LNCAP (cell line): ENCODE data around the gene UBAC2.

Experiments used
- TF ChIP-seq, protein P1 (sequence below): fragments of 450-650 bp; IDR thresholded peaks from 2 replicates; pipeline ENCODE4 v1.5.1; 2017; ENCODE audit warnings: mild to moderate bottlenecking

UBAC2 gene

GRCh38 chr13:99346335-99347042 is 145.8 kb downstream of the UBAC2 start:
- TF ChIP-seq, protein P1, sequence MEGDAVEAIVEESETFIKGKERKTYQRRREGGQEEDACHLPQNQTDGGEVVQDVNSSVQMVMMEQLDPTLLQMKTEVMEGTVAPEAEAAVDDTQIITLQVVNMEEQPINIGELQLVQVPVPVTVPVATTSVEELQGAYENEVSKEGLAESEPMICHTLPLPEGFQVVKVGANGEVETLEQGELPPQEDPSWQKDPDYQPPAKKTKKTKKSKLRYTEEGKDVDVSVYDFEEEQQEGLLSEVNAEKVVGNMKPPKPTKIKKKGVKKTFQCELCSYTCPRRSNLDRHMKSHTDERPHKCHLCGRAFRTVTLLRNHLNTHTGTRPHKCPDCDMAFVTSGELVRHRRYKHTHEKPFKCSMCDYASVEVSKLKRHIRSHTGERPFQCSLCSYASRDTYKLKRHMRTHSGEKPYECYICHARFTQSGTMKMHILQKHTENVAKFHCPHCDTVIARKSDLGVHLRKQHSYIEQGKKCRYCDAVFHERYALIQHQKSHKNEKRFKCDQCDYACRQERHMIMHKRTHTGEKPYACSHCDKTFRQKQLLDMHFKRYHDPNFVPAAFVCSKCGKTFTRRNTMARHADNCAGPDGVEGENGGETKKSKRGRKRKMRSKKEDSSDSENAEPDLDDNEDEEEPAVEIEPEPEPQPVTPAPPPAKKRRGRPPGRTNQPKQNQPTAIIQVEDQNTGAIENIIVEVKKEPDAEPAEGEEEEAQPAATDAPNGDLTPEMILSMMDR, result no peak

DNA sequence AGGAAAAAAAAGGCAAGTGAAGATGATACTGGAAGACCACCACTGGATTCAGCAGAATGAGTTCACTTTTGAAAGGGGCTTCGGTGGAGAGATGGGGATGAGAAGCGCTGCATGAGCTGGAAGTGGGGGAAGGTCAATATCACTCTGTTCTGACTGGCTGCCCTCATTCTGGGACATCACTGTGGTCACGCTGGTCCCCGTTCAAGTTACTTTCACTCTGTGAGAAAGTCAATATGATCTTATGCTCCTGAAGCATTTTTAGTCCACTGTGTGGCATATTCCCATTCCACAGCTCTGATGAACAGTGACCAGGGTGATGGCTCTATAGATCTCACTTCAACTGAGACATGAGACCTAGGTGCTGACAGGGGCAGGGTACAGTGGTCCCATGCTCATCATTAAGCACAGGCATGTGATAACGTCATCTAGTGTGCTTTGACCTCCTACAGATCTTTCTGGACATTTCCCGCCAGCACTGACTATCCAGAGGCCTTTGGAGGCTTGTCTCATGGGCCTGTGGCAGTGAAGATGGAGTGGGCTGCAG is 146.8 kb downstream of the UBAC2 start:
- TF ChIP-seq, protein P1, result no peak

DNA sequence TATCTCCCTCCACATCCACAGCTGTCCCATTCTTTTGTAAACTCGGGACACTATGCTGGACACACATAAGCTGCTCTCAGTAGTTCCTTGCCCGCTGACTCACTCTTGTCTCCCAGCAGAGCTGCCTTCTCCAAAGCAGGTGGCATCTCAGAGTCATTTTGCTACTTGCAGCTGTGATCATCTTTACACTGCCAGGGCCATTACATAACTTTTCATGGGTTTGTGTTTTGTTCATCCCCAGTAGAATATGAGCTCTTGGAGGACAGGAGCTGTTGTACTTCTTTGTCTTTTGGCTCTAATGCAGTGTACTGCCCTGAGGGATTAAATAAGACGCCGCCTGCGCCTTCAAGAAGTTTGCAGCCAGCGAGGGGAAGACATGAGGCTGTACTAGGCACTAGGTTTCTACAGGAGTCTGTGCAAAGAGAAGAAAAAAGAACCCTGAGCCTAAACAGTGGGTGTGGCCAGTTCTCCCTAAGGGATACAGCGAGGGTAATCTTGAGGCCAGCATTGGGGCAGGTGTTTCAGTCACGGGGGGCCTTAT is 147.3 kb downstream of the UBAC2 start:
- TF ChIP-seq, protein P1, result no peak

DNA sequence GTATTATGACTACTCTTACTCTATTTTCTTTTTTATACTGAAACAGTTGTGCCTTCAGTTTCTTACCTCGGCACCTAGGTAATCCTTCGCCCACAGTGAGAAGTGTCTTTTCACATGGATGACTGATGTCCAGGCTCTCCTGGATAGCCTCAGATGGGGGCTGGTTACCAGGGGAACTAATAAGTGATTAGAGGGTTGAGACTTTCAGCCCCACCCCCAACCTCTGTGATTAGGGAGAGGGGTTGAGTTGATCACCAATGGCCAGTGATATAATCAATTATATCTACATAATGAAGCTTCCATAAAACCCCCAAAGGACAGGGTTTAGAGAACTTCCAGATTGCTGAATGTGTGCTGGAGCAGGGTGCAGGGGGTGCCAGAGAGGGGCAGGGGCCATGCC is 149.5 kb downstream of the UBAC2 start:
- TF ChIP-seq, protein P1, result no peak

- TF ChIP-seq, protein P1, result no peak
Observed at GRCh38 chr13:99351772-99352171, 151.1 kb downstream of the UBAC2 start.

DNA sequence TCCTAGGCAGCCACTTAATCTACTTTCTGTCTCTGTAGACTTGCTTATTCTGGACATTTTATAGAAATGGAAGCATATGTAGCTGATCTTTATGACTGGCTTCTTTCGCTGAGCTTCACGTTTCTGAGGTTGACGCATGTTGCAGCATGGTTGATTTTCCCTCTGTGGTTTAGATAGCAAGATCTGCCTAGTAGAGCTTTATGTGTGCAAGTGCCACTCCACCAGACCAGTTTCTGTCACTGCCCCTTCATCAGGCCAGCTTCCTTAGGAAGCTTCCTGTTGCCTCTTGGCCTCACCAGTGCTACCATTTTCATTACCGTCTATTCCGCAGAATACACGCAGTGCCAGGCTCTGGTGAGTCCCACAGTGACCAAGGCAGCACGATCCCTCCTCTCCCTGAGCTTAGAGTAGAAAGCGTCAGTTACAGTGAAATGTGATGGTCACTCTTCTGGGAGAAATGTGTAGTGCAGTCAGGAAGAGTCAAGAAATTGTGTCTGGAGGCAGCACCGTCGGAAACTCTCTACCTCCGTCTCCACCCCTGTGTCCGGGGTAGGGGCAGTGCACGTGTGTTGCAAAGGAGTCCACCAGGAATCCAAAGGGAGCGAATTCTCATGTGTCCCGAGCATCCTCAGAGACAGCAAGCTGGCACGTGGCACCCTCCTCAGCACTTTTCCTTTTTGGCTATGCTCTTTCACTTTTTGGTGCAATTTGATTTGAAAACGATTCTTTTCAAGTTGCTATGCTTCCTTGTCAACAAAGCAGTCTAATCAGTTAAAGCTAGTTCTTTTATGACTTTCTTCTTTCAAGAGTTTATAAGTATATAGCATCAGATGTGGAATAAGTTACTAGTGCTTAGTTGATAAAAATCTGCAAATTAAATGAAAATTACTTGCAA is 151.9 kb downstream of the UBAC2 start:
- TF ChIP-seq, protein P1, result no peak

GRCh38 chr13:99353246-99353600 is 152.6 kb downstream of the UBAC2 start:
- TF ChIP-seq, protein P1, result no peak
